ENCODE results near the gene ICOSLG.
A peak's percentile ranks its signal among the peaks of the same experiment; 100 is the strongest.
"Not testable (repeated sequence)": the region's sequence is repeated elsewhere in the genome, so short reads cannot be mapped to it uniquely, and the experiment has no call there.

The ICOSLG gene

DNA sequence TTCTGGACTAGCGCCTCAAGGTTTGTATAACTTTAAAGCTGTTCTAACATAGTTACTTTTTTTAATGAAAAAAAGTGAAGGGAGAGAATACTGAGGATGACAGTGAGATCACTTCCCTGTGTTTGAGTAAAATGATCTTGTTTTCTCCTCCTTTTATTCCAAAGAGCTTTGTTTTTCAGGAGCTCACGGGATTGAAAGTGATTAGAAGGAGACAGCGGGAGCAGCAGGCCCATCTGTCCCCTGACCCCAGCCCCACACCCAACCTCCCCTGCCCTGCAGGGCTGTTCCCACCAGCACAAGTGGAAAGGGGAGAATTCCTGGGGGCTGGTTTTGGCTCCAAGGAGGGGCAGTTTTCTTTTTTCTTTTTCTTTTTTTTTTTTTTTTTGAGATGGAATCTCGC lies 23.0 kb upstream of the ICOSLG start:
- DNase-seq = no peak

DNA sequence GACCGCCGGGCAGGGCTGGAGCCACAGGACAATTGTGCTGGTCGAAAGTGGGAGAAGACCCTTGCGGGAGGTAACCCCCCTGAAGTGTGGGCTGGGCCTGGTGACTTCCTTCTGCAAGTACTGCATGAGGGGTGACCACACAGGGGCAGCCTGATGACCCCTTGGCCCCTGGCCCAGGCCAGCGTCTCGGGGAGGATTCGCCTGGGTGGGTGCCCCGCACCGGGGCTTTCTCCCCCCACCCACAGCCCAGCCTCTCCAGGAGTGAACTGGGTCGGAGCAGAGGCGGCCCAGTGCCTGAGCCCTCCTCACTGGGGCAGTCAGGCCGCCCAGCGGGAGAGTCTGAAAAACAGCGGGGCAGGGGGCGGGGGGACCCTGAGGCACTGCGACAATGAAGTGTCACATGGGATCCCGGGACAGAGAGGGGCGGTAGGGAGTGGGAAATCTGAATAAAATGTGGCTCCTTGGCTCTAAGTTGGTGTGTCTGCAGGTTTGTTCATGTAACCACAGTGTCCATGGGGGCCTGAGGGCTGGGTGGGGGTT lies 22.5 kb upstream of the ICOSLG start:
- no peak for DNase-seq

DNA sequence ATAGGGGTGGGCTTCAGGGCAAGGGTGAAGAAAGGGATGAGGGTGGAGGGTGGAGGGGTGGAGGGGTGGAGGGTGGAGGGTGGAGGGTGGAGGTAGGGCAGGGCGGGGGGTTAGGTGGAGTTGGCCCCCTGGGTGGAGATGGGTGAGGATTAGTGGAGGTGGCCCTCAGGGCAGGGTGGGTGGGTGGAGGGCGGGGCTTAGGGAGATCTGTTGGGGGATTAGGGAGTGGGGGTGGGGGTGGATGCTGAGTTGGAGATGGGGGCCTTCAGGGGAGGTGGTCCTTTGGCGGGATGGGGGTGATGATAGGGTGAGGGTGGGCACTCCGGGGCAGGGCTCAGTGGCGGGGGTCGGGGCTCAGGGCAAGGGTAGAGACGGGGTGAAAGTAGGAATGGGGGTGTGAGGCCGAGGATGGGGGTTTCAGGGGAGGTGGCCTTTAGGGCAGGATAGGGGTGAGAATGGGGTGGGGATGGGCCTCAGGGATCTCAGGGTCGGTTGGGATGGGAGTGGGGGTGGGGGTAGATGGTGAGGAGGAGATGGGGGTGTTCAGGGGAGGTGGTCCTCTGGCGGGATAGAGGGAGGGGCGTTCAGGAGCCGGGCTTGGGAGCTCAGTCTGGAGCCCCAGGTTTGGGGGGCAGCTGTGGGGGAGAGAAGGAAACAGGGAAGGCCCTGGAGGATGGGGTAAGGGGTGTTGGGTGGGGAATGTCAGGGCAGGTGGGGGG lies 21.8 kb upstream of the ICOSLG start:
- DNase-seq = no peak

DNA sequence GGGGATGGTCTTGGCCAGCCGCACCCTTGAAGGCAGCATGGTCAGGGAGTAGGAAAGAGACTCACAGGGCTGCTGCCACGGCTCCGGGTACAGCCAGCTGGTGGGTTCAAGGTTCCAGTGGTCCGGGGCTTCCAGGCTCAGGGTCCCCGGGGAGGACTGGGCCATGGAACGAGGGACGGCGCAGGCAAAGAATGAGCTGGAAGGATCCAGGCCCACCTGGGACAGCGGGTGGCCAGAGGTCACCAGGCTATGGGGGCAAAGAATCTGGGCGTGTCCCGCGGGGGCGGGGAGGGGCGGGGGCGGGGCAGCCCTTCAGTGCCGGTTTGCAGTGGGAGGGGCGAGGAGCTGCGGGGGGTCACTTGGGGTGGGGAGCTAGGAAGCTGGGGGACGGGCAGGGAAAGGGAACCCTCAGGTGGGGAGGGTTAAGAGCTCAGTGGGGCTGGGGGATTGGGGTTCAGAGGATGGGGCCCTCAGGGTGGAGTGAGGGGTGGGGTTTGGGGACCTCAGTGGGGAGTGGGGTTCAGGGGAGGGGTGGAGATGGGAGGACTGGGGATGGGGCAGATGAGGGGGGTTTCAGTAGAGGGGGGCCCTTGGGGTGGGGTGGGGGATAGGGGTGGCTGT lies 21.0 kb upstream of the ICOSLG start, which contains the start of gene DNMT3L:
DNMT3L (minus strand) TSS at position 223 of the 621 bp plus-strand sequence. CDS start 638 bp downstream, outside the sequence.
- no peak for DNase-seq

DNA sequence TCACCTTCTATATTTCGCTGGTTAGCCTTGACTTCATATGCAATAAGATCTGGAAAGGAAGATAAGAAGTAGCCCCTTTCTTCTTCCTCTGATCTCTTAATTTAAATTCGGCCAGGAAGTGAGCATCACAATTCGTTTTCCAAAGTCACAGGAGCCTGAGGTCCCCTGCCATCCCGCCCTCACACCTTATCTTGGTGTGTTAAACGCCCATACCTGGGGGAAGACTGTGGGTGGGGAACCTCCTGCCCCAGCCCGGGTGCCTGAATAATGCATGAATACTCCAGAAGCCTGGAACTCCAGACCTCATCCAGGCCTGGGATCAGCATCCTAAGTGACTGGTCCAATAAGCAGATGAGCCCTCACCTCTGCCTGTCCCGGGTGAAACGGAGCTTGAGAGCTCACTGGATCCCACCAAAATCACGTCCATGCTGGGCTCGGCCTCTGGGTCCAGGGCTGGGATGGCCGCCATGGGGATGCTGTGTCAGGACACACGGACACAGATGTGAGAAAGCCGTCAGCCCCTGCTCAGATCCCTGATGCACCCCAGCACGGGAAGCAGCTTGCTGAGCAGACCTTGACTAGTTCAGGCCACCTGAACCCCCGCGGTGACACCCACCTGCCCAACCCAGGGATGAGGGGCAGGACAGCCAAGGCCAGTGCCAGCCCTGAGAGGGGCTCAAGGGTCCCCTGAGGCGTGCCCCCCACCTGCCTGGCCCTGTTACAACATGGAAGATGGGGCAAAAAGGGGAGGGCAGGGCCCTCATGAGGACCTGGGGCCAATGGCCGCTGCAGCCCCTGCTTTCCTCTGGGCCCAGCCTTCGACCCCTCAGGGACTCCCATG lies 20.3 kb upstream of the ICOSLG start:
- DNase-seq = no peak

DNA sequence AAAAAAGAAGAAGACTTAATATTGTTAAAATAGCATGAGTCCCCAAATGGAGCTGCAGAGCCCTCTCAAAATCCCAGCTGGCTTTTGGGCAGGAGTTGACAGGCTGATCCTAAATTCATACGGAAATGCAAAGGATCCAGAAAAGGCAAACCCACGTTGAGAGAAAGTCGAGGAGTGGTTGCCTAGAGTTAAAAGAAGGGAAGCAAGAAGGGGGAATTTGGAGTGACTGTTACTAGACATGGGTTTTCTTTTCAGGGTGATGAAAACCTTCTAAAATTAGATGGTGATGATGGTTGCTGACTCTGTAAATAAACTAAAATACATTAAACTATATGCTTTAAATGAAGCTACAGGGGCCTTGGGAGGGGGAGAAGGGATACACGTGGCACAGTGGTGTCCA lies 19.3 kb upstream of the ICOSLG start:
- no peak for DNase-seq

DNA sequence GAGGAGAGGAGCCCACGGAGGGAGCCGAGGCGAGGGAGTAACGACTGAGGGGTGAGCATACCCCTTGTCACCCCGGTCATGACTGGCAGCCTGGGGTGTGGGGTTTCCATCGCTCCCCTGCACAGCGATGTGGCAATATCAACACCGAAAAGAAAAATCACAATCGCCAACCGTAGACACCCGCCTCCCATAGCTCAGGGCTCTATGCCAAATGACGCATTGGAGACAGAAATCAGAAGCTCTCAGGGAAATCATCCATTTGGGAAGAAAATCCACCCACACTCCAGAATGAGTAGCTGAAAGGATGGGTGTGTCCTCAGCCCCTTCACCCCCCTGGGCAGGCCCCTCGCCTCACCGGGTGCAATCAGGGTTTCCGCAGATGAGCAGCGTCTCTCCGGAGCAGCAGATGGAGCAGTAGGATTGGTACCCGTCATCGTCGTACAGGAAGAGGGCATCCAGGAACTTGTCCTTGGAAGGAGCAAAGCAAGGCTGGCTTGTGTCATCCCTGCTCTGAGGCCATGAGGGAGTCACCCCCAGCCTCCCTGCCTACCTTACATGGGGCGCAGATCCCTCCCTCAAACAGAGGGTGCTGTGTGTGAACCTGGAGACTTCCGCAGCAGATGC lies 18.5 kb upstream of the ICOSLG start:
- DNase-seq = no peak

DNA sequence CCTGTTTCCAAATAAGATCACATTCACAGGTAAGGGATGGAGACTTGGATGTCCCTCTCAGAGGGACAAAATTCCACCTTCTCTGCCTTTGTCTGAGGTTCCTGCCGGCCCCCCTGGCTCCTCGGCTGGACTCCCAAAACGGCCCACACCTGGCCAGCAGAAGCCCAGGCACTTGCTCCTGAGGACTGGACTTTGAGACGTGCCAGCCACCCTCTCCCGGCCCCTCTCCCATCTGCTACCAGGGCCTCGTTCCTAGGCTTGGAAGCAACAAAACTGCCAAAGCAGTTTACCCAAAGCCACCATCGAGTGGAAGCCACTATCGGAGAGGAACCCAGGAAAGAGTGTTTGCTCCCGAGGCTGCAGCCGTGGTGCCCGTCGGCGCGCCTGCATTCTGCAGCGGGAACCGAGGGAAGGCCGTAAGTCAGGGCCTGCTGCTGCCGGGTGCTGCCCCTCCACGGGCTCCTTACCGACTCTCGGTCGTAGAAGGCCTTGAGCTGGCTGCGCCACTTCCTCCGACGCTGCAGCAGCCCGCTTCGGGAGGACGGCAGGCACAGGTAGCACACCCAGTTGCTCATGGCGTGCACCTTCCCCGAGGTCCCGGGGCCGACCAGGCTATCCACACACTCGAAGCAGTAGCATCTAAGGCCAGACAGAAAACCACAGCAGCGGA lies 17.4 kb upstream of the ICOSLG start:
- no peak for DNase-seq

DNA sequence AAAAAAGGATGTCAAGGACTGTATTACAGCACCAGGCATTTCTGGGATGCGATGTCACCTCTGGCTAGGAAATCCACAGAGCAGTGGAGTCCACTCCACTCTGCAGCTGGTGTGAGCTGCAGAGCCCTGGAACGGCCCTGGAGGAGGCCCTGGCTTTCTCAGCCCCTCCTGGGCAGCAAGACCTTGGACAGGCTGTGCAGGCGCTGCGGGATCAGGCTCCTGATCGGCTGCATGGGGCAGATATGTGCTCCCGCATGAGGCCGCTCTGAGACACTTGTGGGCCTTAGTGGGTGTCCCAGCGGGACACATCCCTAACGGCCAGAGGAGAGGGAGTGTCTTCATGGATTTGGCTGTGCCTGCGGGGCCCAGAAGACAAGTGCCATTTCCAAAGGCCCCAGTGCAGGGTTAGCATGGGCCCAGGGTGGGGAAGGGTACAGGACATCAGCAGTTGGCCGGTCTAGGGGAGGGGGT lies 14.8 kb upstream of the ICOSLG start:
- no peak for DNase-seq

DNA sequence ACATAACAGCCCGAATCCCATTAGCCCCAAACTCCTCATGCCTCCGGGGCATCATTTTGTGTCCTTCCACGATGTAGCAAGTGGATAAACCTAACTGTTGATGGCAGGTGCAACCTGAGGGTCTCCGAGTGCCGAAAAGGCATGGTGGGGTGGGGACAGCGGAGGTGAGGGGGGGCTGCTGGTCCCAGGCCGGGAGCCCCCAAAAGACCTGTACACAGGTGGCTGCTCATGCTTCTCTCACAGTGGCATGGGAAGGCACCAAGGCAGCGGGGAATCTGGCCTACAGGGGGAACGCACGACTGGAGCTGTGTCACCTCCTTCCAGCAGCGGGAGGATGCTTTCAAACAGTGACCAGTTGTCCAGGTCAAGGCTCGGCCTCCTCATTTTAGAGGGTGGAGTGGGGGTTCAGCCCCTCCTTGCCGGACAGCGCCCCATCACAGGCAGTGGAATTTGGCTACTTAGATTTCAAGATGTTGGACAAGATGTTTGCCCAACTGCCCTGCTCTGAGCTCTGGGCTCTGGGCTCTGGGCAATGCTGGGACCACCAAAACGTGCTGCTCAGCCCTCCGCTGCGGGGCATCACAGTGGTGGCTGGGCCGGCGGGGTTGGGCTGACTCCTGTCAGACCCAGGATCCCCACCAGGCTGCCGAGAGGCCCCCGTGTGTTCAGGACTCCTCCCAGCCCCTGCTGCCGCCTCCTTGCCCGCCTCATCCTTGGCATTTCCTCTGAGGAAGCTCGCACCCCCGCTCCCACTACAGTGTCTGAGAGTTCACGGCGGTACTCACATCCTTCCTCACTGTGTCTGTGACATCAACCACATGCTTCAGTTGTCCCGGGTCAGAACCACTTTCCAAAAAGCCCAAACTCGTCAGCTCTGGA lies 13.3 kb upstream of the ICOSLG start:
- peak; percentile 23 for DNase-seq

DNA sequence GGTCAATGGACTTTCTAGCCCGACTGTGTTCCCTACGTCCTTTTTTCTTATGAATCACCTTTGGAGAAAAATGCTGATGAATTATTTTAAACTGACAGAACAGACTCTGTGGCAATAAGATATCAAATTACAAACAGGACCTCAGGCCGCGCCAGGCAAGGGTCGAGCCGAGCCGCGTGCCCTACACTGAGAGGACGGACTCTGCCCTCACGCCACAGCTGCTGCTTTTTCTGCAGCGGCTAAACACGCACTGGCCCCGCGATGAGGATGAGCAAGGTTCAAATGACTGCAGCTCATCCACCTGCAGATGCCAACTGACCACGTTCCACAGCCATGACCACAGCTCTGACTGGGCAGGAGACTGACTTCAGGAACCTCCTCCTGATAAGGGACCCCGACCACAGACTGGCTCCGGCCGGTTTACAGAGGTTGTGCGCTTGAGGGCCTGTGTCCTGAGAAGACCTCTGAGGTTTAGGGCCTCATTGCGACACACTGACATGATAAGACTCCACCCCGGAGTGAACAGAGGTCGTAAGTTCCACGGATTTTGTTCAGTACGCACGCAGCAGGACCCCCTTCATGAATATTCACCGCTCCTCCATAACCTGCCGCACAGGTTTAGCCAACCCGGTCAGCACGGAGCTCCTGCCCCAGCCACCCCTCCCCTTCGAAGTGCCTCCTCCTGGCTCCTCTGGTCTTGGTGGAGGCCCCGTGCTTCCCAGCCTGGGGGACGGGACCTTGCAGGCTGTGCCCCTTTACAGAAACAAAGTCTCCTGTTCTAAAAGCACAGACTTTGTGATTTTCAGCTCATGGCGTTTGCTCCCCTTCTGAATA lies 8.7 kb upstream of the ICOSLG start:
- not testable (repeated sequence) for DNase-seq

DNA sequence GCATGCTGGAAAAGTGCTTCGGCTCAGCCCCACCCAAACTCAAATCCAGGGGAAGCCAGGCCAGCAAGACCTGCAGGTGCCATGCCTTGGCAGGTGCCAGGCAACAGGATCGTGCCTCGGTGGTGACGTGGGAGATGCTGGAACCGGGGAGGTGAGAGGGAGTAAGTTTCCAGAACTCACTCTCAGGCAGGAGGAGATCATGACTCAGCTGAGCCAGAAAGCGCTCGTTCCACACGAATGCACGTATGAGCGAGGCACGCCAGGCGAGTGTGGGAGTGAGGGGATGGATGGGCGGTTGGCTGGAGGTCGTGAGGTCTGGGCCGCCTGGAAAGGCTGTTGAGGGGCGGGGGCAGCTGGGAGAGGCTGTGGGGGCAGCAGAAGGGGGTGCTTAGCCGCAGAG lies 7.2 kb upstream of the ICOSLG start:
- not testable (repeated sequence) for DNase-seq

DNA sequence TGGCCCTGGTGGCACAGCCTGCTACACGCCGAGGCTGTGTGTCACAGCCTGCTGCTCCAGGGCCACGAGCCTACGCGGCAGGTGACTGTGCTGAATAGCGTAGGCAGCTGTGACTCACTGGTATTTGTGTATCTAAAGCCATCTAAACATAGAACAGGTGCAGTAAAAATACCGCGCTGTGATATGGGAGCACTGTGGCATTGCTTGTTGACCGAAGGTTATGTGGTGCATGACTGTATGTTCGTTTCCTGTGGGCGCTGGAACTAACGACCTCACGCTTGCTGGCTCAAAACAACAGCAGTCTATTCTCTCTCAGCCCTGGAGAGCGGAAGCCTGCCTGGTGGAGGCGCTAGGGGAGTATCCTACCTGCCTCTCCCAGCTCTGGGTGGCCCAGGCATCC lies 3.2 kb upstream of the ICOSLG start:
- DNase-seq = not testable (repeated sequence)

DNA sequence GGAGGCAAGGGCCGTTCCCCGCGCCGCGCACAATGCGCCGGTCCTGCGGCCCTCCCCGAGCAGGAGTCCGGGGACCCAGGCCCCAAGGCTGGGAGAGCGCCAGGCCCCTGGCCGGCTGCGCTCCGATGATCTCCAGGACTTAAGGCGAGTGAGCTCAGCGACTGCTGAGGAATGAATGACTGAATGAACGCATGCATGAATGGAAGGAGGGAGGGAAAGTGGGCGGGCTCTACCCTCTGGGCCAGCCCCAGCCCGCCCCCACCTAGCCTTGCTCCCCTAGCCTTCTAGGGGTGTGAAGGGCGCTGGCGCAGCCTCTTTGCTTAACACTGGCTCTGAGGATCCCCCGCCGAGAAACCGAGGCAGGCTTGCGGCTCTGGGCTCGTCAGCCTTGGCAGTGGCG lies 538 bp upstream of the ICOSLG start:
- DNase-seq = not testable (repeated sequence)

DNA sequence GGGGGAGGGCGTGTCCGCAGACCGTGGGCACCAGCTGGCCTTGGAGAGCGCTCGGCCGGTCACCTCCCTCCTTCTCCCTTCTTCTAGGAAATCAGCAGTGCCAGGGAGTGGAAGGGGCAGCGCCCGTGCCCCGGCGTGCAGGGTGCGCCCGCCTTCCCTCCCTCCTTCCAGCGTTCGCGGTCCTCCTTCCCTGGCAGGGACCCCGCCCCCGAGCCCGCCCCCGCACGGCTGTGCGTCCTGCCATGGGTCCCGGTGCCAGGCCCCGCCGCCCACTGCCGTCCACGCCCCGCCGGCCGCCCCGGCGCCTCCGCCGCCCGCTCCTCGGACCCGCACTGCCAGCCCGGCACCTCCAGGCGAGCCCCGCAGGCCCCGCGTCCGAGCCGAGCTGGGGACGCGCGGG lies 390 bp downstream of the ICOSLG start:
- DNase-seq = not testable (repeated sequence)

DNA sequence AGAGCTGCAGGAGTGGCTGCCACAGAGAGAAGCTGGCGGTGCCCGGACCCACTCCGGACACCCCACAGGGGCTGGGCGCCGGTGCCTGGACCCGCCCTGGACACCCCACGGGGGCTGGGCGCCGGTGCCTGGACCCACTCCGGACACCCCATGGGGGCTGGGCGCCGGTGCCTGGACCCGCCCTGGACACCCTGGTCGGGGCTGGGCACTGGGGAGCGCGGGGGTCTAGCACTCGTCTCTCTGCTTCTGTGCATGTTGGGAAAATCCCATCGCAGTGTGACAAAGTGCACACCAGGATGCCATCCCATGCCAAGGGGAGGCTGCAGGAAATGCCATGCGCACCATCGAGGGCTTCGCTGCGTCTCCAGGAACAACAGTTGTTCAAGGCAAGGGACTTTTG lies 11.2 kb downstream of the ICOSLG start:
- not testable (repeated sequence) for DNase-seq

DNA sequence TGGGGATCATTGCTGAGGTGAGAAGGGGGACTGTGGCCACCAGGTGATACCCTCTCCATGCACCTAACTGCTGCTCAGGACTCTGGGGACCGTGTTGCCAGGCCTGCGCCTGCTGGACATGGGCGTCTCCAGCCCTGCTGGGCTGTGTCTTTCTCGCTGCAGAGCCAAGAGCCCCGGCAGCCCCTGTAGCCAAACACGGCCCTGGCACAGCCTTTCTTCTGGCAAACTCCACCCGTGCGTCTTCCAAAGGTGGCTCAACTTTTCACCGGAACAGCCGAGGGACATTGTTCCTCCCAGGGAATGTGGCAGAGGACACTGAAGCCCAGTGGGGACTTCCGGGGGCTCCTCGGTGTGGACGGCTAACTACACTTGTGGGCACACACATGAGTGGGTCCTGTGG lies 12.6 kb downstream of the ICOSLG start:
- DNase-seq = not testable (repeated sequence)

DNA sequence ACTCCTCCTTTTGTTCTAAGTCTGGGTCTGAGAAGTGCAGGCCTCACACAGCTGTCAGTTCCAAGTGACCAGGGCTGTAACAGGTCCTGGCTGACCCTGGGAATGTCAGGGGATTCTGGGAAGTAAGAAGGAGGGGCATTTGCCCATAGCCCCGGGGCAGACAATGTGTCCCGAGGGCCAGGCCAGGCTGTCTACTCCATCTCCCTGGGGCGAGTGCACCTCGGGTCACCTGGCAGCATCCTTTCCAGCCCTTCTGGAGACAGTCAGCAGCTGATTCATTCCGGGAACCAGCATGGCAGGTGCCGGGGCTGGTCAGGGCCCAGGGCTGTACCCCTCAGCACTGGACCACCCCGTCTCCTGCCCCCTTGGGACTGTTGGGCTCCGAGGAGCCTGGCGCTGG lies 13.1 kb downstream of the ICOSLG start:
- not testable (repeated sequence) for DNase-seq

DNA sequence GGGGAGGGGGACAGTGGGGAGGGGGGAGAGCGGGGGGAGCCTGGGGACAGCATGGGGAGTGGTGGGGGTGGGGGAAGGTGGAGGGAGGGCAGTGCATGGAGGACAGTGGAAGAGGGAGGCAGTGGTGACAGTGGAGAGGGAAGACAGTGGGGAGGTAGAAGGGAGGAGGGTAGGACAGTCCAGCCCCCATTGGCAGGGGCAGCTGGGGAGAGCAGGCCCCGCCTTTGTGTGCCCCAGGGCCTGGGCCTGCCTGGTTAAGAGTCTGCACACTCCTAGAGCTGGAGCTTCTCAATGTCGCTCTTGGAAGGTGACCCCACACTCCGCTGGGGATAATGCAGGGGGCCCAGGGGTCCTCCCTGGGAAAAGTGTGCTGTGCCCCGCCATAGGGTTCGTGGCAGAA lies 15.1 kb downstream of the ICOSLG start:
- DNase-seq = not testable (repeated sequence)

DNA sequence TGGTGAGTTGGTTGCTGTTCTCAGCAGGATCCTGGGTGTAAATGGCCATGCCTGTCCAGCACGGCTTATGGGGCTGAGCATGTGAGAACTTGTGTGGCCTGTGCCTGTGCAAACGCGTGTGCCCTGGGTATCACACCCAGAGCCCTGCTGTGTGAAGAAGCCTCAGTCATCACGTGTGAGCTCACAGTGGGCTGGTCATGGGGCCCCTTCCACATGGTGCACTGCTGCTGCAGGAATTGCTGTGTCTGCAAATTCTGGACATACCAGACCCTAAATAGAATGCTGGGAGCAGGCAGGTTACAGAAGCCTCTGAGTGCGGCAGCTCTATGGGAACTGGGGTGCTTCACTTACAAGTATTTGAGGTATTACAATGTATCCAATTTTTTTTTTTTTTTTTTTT lies 17.4 kb downstream of the ICOSLG start:
- not testable (repeated sequence) for DNase-seq

Data from activated CD4-positive, CD25-positive, alpha-beta regulatory T cell treated with anti-CD3 and anti-CD28 coated beads, Interleukin-2, amount 50 U/mL, for 72 hours (primary cell).